ENCODE data around the gene LIPC.

- TF ChIP-seq CTCF (IDR thresholded peaks at IDR 0.05) (no peak), TP53 (CRISPR knock-in tag; IDR thresholded peaks at IDR 0.05) (no peak), FOXP4 (CRISPR knock-in tag; IDR thresholded peaks at IDR 0.05) (no peak), MAX (CRISPR knock-in tag; IDR thresholded peaks at IDR 0.05) (no peak), IRF2 (CRISPR knock-in tag; IDR thresholded peaks at IDR 0.05; ENCODE audit: borderline replicate concordance, low read depth) (no peak), ATF6 (CRISPR knock-in tag; IDR thresholded peaks at IDR 0.05) (no peak), JUN (CRISPR knock-in tag; IDR thresholded peaks at IDR 0.05) (no peak), ETV6 (CRISPR knock-in tag; IDR thresholded peaks at IDR 0.05) (no peak)
Measured at GRCh38 chr15:58509556-58509955, 77.8 kb downstream of the LIPC start.
